SU-DHL-6 (cell line): ENCODE data around the gene MREG.
A peak's percentile ranks its signal among the peaks of the same experiment; 100 is the strongest.

Source experiments
- H2AFZ ChIP-seq: fragments of 200-600 bp; sonication (generic); 2 replicates; pipeline ENCODE4 v1.6.1; 2014; ENCODE audit warnings: low read depth, mild to moderate bottlenecking, moderate library complexity, mixed read lengths, antibody characterized with exemption, low read length; ENCODE audit not compliant: severe bottlenecking
- H3F3A ChIP-seq: fragments of 200-600 bp; shearing (Covaris generic); 2 replicates; pipeline ENCODE4 v1.6.0; 2016; ENCODE audit warnings: antibody characterized with exemption, mild to moderate bottlenecking; ENCODE audit not compliant: insufficient read depth
- H3K27ac ChIP-seq: fragments of 200-600 bp; sonication (generic); 2 replicates; pipeline ENCODE4 v1.5.1; 2016; ENCODE audit warnings: low read depth, mild to moderate bottlenecking, low read length, moderate library complexity, mixed read lengths
- H3K27me3 ChIP-seq: fragments of 200-600 bp; sonication (generic), shearing (Covaris generic); 2 replicates; pipeline ENCODE4 v1.6.0; 2014; ENCODE audit warnings: mild to moderate bottlenecking, low read length
- H3K36me3 ChIP-seq: fragments of 200-600 bp; sonication (generic); 2 replicates; pipeline ENCODE4 v1.6.1; 2014; ENCODE audit warnings: mild to moderate bottlenecking, low read length, mixed read lengths
- H3K4me2 ChIP-seq: fragments of 300-600, 200-600 bp; shearing (Covaris generic), sonication (generic); 2 replicates; pipeline ENCODE4 v1.6.0; 2014; ENCODE audit warnings: low read length, low read depth, mild to moderate bottlenecking; ENCODE audit not compliant: poor library complexity, severe bottlenecking
- H3K4me3 ChIP-seq: fragments of 200-600 bp; sonication (generic); 2 replicates; pipeline ENCODE4 v1.5.1; 2014; ENCODE audit warnings: antibody characterized with exemption, low read length, mild to moderate bottlenecking, mixed read lengths; ENCODE audit not compliant: insufficient read depth, poor library complexity, severe bottlenecking
- H3K79me2 ChIP-seq: fragments of 200-600 bp; sonication (generic); 2 replicates; pipeline ENCODE4 v1.6.1; 2014; ENCODE audit warnings: mild to moderate bottlenecking, low read length, moderate library complexity; ENCODE audit not compliant: insufficient read depth
- H3K9ac ChIP-seq: fragments of 200-600 bp; sonication (generic); 2 replicates; pipeline ENCODE4 v1.7.0; 2014; ENCODE audit warnings: mild to moderate bottlenecking, low read length
- H3K9me2 ChIP-seq: fragments of 200-600 bp; sonication (generic); replicated peaks from 2 replicates; pipeline ENCODE4 v1.6.1; 2014; ENCODE audit warnings: low read length; ENCODE audit not compliant: insufficient read depth
- H3K9me3 ChIP-seq: fragments of 200-600 bp; sonication (generic); 2 replicates; pipeline ENCODE4 v1.6.1; 2014; ENCODE audit warnings: low read length, mixed read lengths; ENCODE audit not compliant: insufficient read depth
- H4K20me1 ChIP-seq: fragments of 200-600 bp; sonication (generic); 2 replicates; pipeline ENCODE4 v1.6.1; 2014; ENCODE audit warnings: low read depth, mild to moderate bottlenecking, antibody characterized with exemption, low read length, moderate library complexity, mixed read lengths
- CTCF ChIP-seq: fragments of 200-600 bp; sonication (generic); IDR thresholded peaks from one replicate; pipeline ENCODE4 v1.5.1; 2017; ENCODE audit warnings: antibody characterized with exemption, mild to moderate bottlenecking, low read length, moderate library complexity; ENCODE audit not compliant: insufficient read depth, poor library complexity, severe bottlenecking
- EZH2phosphoT487 ChIP-seq: fragments of 200-600 bp; sonication (generic), shearing (Covaris generic); conservative IDR thresholded peaks from 2 replicates; pipeline ENCODE4 v1.6.1; 2018; ENCODE audit warnings: mild to moderate bottlenecking, antibody characterized with exemption, low read length, moderate library complexity, mixed read lengths

MREG gene

GRCh38 chr2:215920244-215921100, 92.9 kb downstream of the MREG start:
- Histone ChIP-seq H3K9ac (no peak overlapping the region), H3K9me2 (no peaks in the 10 kb centered on the region), H3K4me3 (no peak overlapping the region), H4K20me1 (no peaks in the 10 kb centered on the region), H3K4me2 (no peak overlapping the region), H3F3A (no peaks in the 10 kb centered on the region), H3K9me3 (no peaks in the 10 kb centered on the region), H3K79me2 (no peaks in the 10 kb centered on the region), H3K27ac (no peak overlapping the region), H3K27me3 (no peaks in the 10 kb centered on the region), H2AFZ (no peak overlapping the region), H3K36me3 (no peaks in the 10 kb centered on the region)
- TF ChIP-seq CTCF (peak; percentile 68), EZH2phosphoT487 (no peak)

GRCh38 chr2:215919624-215920243, 93.6 kb downstream of the MREG start:
- no peaks in the 10 kb centered on the region for H3K79me2 ChIP-seq
- H4K20me1 ChIP-seq, result no peaks in the 10 kb centered on the region
- H3K9me3 ChIP-seq, result no peaks in the 10 kb centered on the region
- H3K4me2 ChIP-seq, result no peak overlapping the region
- TF ChIP-seq EZH2phosphoT487, result no peak
- TF ChIP-seq CTCF, result no peak
- H3K4me3 ChIP-seq, result no peak overlapping the region
- no peak overlapping the region for H2AFZ ChIP-seq
- no peaks in the 10 kb centered on the region for H3K36me3 ChIP-seq
- H3K9ac ChIP-seq, result no peak overlapping the region
- H3K9me2 ChIP-seq, result no peaks in the 10 kb centered on the region
- H3K27ac ChIP-seq, result no peak overlapping the region
- H3F3A ChIP-seq, result no peaks in the 10 kb centered on the region
- no peaks in the 10 kb centered on the region for H3K27me3 ChIP-seq

- no peaks in the 10 kb centered on the region for H3K36me3 ChIP-seq
- no peak overlapping the region for H3K4me2 ChIP-seq
- no peaks in the 10 kb centered on the region for H3K79me2 ChIP-seq
- H3K9ac ChIP-seq, result no peak overlapping the region
- no peaks in the 10 kb centered on the region for H3K27me3 ChIP-seq
- H3K9me2 ChIP-seq, result no peaks in the 10 kb centered on the region
- H3K4me3 ChIP-seq, result no peak overlapping the region
- H4K20me1 ChIP-seq, result no peaks in the 10 kb centered on the region
- H3K9me3 ChIP-seq, result no peaks in the 10 kb centered on the region
- no peak overlapping the region for H2AFZ ChIP-seq
- H3F3A ChIP-seq, result no peaks in the 10 kb centered on the region
- no peak overlapping the region for H3K27ac ChIP-seq
- TF ChIP-seq EZH2phosphoT487, result no peak
- no peak for TF ChIP-seq CTCF
These were observed 94.3 kb downstream of the MREG start for GRCh38 chr2:215918901-215919599.
